HG03439 (cell line): Measurements from ENCODE around the gene KIAA0753.
"Not testable (repeated sequence)": the region's sequence is repeated elsewhere in the genome, so short reads cannot be mapped to it uniquely, and the experiment has no call there.

Source experiments
- ATAC-seq: cut with Tn5 transposase; IDR thresholded peaks from one replicate; pipeline ENCODE4 v1.9.1; 2021; ENCODE audit warnings: mild to moderate bottlenecking, moderate library complexity; ENCODE audit not compliant: unreplicated experiment

KIAA0753 gene

DNA sequence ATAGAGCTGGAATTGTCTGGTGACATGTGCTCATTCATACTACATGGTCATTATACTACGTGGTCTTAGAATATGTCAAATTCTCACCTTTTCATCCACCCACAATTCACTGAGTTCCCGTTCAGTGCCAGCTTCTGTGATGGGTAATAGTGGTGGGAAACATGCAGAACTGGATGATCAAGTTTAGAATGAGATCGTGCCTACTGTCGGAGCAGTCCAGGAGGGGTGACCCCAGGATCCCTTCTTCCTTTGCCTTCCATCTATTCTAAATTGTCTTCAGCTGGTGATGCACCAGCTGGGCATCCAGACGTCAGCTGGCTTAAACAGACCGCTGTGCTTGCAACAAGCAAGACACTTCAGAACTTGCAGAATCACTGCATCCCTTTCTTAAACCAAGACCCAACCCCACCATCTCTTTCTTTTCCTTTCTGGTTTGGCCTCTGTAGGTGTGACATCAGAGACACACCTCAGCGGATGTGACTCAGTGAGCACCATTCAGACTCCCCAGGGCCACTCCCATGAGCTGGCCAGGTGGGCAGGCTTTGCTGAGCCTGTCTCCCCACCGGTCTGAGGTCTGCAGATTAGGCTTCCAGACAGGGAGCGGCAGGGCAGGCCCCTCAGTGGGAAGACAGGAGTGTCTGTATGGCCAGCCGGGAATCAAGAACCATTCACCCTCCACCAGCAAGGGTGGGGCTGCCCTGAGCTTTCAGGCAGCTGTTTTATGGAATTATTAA lies 29.1 kb upstream of the KIAA0753 start:
- no peak for ATAC-seq

DNA sequence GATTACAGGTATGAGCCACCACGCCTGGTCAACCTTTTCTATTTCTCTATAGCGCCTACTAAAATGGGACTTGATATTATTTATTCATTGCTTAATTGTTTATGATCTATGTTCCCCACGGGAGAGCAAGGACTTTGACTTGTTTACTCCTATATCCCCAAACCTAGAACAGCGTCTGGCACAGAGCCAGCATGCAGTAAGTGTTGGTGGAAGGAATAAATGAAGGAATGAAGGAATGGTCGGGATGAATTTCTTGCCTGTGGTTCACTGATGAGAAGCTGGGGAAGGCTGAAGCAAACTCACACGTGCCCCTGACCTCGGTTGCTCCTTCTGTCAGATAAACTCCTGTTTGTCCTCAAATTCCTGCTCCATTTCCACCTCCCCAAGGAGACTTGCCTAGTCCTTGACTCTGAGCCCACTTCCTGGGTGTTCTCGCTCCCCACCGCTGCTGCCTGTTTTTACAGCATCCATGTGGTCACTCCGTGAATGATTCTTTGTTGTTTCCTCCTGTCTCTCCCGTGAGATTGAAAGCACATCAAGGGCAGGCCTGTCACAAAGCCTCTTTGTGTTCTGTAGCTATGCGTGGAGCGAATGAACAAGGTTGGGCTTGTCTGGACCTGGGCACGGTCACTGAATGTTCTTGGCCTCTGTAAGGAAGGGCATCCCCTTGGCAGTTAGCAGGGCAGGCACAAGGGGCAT lies 28.4 kb upstream of the KIAA0753 start:
- ATAC-seq: no peak

DNA sequence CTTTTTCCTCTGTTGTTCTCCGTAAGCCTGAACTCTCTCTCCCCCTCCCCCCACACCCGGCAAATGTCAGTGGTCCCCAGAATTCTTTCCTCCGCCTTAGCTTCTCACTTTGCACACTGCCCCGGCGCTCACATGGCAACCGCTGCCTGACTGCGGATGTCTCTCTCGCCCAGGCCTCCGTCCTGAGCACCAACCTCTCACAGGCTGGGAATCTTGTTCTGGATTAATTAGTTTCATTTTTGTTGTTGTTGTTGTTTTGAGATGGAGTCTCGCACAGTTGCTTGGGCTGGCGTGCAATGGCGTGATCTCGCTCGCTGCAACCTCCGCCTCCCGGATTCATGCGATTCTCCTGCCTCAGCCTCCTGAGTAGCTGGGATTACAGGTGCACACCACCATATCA lies 27.7 kb upstream of the KIAA0753 start:
- ATAC-seq: no peak

DNA sequence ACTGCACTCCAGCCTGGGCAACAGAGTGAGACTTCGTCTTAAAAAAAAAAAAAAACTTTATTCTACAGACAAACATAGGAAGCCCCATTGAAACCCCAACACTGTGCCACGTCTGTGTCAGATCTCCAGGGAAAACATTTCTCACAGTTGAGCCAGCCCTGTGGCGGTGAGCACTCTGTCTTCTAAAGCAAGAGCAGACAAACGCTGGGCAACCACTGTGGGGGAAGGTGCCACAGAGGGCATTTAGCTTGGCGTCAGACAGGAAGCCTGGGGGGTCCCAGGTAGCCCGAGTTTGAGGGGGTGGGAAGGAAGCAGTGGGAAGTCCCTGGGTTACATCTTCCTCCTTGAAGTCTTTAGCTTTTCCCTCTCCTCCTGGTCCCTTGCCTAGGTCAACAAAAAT lies 27.0 kb upstream of the KIAA0753 start:
- ATAC-seq: no peak

DNA sequence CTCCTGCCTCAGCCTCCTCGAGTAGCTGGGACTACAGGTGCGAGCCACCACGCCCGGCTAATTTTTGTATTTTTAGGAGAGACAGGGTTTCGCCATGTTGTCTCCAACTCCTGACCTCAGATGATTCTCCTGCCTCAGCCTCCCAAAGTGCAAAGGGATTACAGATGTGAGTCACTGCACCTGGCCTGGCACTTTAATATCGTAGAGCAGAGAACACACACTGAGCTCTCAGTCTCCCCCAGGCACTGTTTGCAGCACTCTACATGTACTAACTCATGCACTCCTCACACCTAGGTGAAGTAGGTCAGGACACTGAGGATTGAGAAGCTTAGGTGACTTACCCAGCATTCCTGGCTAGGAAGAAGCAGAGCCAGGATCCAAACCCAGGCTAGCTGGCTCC lies 26.0 kb upstream of the KIAA0753 start:
- ATAC-seq: no peak

DNA sequence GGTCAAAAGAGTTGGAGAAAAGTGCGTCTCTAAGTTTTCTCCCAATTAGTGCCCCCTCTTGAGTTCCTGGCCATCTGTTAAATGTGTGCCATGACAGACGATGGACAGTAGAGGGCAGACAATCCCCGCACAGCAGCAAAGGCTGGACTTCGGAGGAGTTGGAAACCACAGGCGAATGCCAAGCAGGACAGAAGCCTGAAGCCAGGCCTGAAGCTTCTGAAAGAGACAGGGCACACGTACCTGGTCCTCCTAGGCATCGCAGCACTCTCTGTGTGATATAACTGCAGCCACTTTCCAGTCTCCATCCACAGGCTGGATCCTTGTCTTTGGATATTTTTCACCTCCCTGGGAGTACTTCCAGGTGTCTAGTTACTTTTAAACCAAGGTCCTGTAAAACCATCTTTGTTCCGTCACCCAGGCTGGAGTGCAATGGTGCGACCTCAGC lies 25.6 kb upstream of the KIAA0753 start:
- ATAC-seq: no peak

DNA sequence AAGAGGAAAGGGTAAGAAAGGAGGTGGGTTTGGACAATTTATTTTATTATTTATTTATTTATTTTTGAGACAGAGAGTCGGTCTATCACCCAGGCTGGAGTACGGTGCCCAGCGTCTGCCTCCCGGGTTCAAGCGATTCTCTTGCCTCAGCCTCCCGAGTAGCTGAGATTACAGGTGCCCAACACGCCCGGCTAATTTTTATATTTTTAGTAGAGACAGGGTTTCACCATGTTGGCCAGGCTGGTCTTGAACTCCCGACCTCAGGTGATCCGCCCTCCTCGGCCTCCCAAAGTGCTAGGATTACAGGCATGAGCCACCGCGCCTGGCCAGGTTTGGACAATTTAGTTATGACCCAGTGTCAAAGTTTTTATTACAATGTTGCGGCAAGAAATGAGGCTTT lies 22.7 kb upstream of the KIAA0753 start:
- not testable (repeated sequence) for ATAC-seq

DNA sequence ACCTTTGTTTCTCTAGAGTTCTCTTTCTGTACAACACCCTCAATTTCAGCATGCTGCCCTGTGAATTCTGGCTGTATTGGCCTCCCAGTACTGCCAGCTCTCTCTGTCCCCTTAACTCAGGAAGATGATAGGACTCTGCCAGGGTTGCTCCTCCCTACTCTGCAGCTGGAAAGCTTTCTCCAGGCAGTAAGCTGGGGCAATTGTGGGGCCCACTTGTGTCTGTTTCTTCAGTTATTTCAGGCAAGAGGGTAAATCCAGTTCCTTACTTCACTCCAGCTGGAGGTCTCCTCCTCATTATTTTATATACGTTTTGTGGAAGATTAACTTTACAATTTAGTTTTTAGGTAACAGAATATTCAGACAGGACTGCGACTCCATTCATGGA lies 20.9 kb upstream of the KIAA0753 start:
- no peak for ATAC-seq

DNA sequence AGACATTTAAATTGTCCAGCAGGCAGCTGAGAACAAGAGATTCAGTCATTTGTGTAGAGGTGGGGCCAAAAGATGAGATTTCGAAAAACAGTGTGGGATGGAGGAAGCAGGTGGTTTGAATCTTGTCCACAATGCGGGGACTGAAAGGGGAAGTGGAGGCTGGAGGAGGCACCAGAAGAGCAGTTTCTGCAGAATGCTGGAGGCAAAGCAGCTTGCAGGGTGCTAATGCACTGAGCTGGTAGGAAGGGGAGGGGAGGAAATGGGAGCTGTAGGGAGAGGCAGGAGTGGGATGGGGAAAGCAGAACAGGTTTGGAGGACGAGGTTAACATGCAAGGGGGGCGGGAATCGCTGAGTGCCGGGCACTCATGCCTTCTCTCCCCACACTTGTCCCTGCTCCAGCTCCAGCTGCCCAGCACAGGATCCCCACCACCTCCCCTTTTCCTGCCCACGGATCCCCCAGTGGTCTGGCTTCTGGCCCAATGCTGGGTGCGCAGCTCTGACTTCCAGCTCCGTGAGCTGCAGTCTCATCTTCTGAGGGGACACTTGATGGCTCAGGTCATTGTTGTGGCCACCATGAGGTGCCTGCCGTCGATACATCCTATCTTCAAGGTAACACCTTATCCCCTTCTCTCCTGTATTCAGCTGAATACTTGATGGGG lies 20.4 kb upstream of the KIAA0753 start:
- ATAC-seq: peak; percentile 57

DNA sequence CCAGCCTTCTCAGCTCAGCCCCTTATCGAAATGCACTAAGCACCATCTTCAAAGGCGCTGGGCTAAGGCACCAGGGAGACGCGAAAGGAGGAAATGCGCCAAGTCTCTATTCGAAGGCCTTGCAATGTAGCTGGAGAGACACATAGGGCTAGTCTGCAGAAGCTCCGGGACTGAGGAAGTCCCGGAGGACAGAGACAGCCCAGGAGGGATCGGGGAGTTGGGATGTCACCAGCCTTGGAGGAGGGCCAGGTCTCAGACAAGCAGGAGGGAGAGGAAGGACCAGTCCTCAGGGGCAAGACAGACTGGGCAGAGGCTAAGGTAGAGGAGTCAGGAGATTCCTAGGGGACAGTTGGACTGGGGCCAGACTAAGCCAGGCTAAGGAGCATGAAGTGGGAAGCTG lies 19.6 kb upstream of the KIAA0753 start:
- no peak for ATAC-seq

DNA sequence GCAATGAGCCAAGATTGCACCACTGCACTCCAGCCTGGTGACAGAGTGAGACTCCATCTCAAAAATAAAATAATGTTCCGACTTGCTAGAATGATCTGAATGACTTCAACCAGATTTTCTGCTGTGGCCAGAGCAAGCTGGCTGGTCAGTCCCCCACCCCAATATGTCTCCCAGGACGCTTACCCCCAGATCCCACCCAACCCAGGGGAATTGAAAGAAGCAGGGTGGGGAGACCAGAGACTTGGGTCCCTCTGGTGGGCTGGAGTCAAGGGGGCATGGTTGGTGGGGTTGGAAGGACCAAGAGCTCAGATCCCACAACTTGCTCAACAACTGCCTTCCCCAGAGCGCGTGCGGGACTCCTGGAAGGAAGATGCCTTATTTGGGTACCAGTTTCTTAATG lies 17.9 kb upstream of the KIAA0753 start:
- not testable (repeated sequence) for ATAC-seq

DNA sequence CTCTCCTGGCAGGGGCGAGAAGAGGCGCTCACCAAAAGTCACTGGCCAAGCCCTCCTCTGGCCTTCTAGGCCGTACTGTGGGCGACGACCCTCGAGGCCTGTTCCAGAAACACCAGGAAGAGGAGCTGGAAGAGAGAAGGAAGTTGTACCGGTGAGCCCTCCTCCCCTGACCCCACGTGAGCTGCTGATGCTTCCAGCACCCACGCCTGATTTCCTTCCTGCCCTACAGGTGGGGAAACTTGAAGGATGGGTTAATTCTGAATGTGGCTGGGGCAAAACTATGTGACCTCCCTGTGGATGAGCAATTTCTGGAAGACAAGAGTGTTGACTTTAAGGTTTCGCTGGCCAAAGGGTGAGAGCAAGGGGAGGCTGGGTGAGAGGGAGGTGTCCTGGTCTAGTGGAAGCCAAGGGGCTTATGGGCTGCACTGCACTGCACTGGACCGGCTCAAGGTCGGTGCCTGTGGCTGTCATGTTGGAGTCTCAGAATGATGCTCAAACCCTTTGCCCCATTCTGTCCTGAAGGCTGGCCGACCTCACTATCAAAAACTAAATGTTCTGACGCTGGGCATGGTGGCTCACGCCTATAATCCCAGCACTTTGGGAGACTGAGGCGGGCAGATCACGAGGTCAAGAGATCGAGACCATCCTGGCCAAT lies 17.2 kb upstream of the KIAA0753 start:
- no peak for ATAC-seq

DNA sequence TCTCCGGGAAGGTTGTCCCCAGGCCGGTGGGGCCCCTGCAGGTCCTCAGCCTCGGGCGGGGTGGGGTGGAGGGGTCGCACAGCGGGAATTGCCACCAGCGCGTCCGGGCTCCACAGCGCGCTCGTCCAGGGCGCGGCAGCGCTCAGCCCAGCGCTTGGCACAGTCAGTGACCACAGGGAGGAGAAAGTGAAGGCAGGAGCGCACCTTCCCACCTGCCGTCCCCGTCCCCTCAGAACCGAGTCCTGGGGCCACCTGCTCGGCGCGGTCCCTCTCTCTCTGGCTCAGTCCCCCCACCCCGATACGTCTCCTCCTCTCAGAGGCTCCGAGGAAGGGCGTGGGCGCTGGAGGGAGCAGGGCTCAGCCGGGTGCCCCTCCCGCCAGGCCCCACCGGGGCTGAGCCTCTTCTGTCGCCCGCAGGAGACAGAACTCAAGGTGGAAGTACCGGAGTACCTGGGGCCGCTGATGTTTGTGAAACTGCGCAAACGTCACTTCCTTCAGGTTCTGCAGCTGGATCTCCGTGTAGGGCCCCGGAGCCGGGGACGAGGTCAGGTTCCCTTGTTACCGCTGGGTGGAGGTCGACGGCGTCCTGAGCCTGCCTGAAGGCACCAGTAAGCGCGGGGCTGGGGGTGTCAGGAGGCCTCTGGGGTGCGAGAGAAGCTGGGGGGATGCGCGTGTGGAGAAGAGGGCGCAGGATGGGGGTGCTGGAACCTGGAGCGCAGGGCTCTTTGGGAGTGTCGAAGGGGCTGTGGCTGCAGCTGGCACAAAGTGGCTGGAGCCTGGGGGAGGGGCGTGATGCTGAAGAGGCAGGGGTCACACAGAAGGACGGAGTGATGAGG lies 16.5 kb upstream of the KIAA0753 start:
- ATAC-seq: not testable (repeated sequence)

DNA sequence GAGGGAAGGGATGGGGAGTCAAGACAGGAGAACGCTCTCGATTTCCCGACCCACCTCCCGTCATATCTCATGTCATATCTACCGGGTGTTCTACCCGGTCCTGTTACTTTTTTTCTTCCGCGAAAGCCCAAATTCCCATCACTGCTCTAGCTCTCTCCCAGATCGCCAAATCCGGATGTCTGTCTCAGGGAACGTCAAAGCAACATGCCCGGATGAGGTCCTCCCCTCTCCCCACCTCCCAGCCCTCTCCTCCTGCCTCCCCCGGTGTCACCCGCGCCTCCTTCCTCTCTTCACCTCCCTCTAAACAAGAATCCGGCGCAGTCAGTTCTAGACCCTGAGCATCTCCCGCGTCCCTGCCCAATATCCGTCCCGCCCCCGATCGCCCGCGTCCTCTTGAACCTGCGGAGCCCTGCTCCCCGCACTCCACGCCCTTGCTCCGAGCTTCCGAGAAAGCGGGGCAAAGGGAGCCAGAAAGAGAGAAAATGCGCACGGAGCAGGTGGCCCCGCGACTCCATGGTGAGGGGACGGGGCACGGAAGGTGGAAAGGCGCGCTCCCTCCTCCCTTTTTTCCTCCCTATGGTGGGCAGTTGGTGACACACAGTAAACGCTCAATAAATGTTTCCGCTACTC lies 15.3 kb upstream of the KIAA0753 start:
- ATAC-seq: not testable (repeated sequence)

DNA sequence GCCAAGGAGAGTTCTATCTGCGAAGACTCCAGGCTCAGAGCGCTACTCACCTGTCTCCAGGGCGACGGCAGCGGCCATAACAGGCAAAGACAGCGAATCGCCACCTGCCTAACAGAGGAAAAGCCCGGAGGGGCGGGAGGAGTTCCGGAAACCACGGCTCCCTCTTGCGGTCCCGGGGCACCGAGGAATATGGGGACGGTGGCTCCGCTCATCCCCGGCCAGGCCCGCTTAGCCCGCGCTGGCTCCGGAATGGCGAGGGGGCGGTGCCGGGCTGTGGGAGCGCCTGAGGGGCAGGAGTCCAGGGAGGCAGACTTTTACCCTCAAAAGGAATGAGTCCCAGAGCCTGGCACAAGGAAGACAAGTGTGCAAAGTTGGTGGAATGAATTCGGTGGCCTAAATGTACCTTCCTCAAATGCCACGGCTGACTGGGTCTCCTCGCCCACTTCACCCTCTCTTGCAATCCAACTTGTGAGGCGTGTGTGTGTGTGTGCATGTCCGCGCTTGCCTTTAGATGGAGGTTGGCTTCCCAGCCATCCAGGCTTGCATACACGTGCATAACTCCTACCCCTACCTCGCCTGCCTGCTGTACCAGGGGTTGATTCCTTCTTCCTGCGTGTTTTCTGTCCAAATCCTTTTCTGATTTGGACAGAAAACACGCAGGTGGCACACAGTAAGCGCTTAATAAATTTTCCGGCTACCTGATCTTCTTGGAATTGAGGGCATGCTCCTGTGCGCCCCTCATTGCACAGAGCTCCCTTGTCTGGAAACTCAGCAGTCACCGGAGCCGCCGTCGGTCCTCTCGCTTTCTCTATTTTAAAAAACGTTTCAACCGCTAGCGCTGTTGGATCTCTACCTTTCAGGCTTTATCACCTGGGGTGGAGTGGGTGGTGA lies 14.6 kb upstream of the KIAA0753 start:
- ATAC-seq: no peak

DNA sequence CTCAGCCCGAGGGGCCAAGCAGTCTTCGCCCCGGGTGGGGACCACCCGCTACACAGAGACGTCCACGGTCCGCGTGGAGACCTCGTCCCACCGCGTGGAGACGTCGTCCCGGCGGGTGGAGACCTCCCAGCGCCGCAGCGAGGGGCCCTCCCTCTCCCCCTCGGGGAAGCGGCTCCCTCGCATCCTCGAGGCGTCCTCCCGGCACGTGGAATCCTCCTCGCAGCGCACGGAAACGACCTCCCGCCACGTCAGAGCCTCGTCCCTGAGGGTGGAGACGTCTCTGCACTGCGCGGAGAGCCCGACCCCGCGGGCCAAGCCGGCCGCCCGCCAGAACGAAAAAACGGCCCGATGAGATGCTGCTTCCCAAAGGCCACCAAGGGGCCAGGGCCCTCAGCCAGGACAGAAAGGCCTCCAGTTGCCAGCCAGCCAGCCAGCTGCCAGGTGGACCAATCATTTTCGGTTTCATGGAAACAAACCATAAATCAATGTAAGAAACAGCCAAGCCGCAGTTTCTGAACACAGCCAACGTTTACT lies 11.5 kb upstream of the KIAA0753 start:
- ATAC-seq: peak; percentile 2

DNA sequence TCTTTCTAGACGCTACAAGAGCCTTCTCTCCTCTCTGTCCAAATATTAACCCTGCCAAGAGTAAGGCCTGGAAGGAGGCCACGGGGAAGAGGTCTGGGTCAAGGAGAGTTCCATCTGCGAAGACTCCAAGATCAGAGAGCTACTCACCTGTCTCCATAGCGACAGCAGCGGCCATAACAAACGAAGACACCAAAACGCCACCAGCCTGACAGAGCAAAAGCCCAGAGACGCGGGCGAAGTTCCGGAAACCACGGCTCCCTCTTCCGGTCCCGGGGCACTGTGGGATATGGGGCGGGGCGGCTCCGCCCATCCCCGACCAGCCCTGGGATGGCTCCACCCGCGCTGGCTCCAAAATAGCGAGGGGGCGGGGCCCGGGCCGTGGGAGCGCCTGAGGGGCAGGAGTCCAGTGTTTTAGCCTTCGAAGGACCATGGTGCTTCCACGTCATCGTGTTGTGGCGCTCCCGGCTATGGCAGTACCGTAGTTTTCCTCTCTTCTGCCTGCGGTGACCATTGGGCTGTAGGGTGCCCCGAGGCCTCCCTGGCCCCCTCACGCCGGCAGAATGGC lies 10.9 kb upstream of the KIAA0753 start, which contains the start of the genes C17orf100 and MED31:
Gene C17orf100, plus strand, starts transcription at position 409 of the 565 bp plus-strand sequence. Its CDS starts 152 bp downstream, at position 561.
Gene MED31, minus strand, starts transcription at position 252 of the 565 bp plus-strand sequence. Its CDS starts 77 bp downstream, at position 175.
- peak; percentile 96 for ATAC-seq

DNA sequence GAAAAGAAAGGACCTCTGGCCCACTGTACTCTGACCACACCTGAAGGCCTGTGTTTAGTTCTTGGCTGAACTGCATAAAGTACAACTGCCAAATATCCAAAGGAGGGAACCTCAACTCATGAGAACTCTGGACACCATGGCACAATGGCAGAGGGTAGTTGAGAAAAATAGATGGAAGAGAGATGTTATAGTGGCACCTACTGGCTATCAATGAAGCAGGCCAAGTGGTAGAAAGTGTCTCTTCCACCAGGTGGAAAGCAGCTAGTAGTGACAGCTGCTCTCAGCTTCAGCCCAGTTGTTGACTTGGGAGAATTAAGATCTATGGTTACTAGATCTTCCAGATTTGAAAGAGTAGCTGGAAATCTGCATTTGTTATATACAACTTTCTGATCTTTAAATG lies 7.7 kb upstream of the KIAA0753 start:
- no peak for ATAC-seq
